ENCODE results near the gene ANK3.

The ANK3 gene

DNA sequence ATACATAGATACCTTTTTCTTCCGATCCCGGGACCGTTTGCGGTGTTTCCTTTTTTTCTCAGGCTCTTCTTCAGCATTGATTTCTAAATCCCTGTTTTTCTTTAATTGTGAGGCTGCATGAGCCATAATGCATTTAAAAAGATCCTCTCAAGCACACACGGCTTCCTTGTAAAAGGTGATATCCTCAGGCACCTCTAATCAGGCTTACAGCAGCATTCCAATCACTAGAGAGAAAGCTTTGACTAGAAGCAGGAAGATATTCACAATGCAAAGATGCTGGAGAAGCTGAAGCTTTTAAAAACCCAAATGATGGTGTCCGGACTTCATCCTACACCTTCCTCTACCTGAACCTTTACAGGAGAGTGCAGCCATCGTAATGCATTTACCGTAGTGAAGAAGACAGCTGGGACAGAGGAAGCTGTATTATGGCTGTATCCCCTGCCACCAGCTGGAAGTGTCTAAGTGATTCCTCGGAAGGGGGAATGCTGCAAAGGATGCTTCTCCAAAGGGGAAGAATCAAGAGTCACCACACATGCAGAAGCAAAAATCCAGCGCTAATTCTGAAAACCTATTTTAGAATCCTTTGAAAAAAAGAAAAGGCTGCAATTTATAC lies at the start of gene ANK3:
TSS of gene ANK3 (minus strand) at position 463 of the 613 bp plus-strand sequence. CDS start at position 126, 337 bp downstream.
- DNase-seq, result peak in 8 of 58 donors; percentile 23 to 44 (median 27)

DNA sequence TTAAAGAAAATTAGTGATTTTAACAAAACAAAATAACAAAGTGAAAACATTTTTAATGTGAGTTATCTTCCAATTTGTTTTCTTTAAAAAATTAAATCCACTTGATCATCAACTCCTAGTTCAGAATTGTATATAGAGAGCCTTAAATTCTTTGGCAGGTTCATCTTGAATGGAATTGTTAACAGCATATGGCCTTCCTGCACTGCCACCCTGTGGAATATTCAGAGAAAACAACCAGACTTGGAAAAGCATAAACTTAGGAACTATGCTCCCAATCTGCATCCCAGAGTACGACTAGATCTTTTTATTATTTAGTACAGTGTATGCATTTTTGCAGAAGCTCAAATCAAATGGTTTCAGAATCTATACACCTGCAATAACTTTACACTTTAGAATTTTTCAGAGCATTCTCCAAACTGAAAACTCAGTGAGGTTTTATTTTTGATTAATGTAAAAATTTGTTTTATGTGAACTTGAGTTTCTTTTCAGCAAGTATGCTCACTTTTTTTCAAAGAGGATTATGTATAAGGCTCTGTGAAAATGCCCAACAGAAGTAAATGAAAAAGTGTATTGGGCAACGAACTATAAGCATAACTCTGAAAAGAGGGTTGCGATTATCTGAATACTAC lies 44.9 kb upstream of the ANK3 start:
- DNase-seq, result peak in 28 of 58 donors; percentile 3 to 75 (median 22)

DNA sequence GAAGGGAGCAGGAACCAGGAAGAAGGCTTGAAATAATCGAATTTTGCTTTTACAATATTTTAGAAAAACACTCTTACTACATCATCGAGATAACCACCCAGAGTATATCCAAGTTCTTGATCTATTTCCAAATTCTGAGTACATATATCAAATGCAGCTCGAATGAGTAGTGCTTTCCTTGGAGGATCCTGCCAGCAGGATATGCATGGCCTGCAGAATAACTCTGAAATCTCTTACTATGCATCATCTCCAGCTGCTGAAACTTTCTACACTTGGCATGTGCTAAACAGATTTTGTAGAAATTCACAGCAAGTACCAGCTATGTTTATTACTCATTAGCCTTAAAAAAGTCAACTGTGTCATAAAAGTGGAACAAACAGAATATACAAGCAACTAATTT lies 44.0 kb upstream of the ANK3 start:
- peak in 1 of 58 donors; percentile 23 for DNase-seq

DNA sequence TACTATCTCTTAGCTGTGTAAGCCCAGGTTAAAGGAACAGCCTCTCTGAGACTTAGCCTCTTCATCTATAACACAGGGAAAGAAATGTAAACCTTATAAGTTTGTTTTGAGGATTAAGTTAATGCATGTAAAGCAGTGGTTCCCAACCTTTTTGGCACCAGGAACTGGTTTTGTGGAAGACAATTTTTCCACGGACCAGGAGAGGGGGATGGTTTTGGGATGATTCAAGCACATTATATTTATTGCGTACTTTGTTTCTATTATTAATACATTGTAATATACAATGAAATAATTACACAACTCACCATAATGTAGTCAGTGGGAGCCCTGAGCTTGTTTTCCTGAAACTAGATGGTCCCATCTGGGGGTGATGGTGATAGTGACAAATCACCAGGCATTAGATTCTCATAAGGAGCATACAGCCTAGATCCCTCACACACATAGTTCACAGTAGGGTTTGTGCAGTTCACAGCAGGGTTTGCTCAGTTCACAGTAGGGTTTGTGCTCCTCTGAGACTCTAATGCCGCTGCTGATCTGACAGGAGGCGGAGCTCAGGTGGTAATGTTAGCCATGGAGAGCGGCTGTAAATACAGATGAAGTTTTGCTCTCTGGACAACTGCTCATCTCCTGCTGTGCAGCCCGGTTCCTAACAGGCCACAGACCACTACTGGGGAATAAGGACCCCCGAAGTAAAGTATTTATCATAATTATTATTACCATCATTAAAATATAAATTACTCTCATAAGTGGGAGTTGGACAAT lies 41.3 kb upstream of the ANK3 start:
- no peak for DNase-seq

DNA sequence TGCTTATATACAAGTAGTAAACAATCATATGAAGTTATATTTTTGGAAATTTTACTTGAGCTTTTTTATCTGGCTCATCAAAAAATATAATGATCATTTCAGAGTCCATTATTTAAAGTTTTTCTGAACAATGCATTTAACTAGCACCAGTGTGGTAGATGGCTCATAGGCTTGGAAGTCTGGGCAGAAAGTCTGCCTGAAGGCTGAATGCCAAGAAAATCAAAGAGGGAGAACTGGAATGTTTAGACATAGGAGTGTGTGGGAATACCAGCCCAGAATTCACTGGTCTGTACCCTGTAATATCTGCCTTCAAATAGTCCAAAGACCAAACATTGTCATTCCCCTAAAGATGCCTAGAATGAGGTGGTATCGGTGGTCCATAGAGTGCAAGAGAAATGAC lies 40.3 kb upstream of the ANK3 start:
- peak in 1 of 58 donors; percentile 21 for DNase-seq

GRCh38 chr10:60429084-60429849 lies 39.6 kb upstream of the ANK3 start:
- no peak for DNase-seq

- no peak for DNase-seq
Measured at GRCh38 chr10:60428387-60428737, 38.7 kb upstream of the ANK3 start.

DNA sequence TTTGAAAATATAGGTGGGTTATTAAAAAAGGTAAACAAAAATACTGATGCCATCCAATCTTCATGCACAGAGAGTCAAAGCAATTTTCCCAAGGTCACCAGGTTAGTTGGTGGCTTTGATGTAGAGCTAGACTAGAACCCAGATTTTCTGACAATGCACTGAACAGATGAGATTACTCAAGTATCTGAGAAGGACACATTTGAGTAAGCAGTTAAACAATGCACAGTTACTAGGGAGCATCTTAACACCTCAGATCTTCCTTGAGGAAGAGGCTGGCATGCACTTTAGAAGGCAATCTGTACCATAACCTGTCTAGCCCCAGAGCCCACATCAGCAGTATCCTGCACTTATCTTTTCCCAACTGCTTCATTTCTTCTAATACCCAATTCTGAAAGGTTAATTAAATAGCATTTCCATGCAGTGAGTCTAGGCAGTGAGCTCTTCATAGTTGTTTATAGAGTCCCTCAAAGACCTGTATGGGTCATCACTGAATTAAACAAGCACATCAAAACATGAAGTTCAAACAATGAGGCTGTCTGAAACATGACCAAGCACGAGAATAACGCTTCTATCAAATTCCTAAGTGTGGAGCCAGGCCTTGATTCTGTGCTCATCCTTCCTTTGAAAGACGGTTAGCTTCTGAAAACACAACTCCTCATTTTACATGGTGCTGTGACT lies 38.2 kb upstream of the ANK3 start:
- no peak for DNase-seq

- DNase-seq, result no peak
Measured at GRCh38 chr10:60427148-60427547, 37.5 kb upstream of the ANK3 start.

DNA sequence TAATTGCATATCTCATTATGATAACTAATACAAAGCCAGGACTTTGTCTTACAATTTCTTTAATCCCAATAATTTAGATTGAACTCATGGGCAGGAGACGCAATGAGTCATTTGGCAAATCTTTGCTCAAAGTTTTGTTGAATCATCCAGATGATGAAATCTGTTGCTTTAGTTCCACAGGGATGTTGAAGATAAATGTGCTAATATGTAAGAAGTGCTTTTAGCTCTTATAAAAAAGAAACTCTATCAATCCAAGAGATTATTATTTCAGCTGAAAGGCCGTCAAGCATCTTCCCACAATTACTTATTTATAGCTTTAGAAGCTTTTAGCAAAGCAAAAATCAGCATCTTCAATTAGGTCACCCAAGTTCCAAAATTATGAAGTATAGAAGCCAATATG lies 36.8 kb upstream of the ANK3 start:
- DNase-seq, result no peak

DNA sequence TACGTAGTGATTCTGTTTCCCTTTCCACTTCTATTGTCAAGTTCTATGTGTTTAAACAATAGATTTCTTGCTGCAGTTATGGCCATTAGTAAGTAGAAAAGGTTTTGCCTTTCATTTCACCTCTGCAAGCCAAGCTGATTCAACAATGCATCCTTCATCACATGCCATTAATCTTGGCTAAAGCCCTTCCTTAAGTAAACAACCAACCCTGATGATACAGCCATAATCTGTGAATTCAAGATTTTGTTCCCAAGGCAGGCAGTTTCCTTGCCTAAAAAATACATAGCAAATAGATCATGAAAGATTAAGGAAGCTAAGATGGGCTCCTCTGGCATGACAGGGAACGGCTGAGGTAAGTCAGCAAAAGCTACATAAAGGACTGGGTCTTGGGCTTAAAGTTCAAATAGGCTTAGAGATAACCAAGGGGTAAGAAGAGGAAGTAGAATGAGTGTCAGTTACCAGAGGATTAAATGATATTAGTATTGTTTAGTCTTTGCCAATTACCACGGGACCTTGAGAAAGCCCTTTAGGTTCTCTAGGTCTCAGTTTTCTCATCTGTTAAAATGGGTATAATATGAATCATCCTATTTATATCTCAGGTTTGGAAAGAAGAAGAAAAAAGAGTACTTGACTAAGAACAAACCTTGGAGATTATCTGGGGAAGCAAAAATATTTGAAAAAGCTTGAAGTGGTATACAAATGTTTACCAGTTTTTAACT lies 35.9 kb upstream of the ANK3 start:
- no peak for DNase-seq

- DNase-seq, result no peak
Measured at GRCh38 chr10:60424971-60425370, 35.3 kb upstream of the ANK3 start.

GRCh38 chr10:60423920-60424319 lies 34.2 kb upstream of the ANK3 start:
- DNase-seq, result no peak

DNA sequence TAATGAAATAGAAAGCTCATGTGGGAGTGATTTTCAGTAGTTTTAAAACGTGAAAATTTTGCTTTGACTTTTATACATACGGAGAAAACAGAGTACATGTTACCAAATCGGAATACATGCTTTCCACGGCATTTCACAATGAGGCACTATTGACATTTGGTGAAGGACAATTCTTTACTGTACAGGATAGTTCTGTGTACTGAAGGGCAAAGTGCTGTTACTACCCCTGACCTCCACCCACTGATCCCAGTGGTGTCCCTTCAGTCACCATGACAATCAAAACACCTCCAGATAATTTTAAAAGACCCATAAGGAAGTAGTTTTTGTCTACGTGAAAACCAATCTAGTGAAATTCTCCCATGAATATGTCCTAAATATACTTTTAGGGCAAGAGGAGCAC lies 33.1 kb upstream of the ANK3 start:
- DNase-seq, result no peak

DNA sequence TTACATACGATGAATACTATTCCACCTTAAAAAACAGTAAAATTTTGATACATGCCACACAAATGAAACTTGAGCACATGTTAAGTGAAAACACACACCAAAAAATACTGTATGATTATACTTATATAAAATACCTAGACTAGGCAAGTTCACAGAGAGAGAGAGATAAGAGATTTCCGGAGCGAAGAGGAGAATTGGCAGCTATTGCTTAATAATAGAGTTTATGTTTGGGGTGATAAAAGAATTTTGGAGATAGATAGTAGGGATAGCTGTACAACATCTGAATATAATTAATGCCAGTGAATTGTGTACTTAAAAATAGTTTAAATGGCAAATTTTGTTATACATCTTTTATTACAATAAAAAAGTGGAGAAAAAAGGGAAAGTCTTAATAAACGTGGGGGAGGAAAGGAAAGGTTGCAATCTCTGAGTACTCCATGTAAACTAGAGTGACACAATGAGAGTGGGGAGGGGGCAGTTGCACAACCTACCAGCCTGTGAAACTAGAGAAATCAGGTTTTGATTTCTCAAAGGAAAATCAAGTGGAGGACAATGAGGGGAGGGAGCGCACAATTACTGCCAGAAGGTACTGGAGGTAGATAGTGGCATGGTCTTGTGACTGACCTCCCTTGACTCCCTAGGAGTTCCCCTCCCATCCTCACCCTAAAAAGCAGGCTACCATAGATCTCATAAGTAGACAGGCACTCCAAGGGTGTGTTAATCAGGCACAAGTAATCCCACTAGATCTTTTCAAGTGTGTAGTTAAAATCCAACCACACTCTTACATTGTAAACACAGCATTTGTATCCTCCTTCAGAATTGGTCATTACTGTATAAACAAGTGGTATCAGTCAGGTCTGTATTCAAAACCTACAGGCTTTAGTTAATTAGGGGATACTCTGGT lies 31.6 kb upstream of the ANK3 start:
- no peak for DNase-seq

GRCh38 chr10:60419249-60419648 lies 29.6 kb upstream of the ANK3 start:
- DNase-seq, result no peak

DNA sequence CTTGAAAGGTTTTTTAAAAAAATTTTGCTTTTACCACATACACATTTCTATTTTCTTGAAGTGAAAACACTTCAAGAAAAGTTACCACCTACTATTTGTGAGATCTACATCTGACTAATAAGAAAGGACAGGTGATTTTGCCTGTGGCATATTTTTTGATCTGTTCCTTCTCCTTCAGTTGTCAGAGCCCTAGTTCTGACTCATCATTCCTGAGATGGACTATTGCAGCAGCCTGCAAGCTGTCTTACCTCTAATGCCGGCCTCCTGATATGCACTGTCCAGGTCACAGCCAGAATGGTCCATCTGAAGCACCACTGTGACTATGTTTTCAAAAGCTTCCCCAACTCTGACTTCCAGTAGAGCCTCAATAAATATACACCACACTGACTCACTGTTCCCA lies 28.2 kb upstream of the ANK3 start:
- no peak for DNase-seq

- DNase-seq, result no peak
Measured at GRCh38 chr10:60417024-60417423, 27.3 kb upstream of the ANK3 start.

- no peak for DNase-seq
Measured at GRCh38 chr10:60414877-60415585, 25.4 kb upstream of the ANK3 start.

Data from anterior cingulate cortex (tissue), 58 donors.